Panc1 (cell line): ENCODE results near the gene UNC13C.

Experiments used
- CTCF ChIP-seq: fragments of 450-650 bp; IDR thresholded peaks from 2 replicates; pipeline ENCODE4 v1.5.1; 2017; ENCODE audit warnings: mild to moderate bottlenecking
- POLR2AphosphoS5 ChIP-seq: IDR thresholded peaks from 2 replicates; pipeline ENCODE4 v1.6.1; 2012; ENCODE audit warnings: mild to moderate bottlenecking, low read depth, low read length, moderate library complexity
- REST ChIP-seq, 2 experiments: IDR thresholded peaks; 2 replicates each; pipeline ENCODE4 v1.6.1; 2011 to 2012; ENCODE audit warnings: low read depth in 2 of 2, control low read depth in 1 of 2, low read length in 1 of 2, mild to moderate bottlenecking in 1 of 2, moderate library complexity in 1 of 2; ENCODE audit not compliant: insufficient read depth in 1 of 2
- SIN3A ChIP-seq: IDR thresholded peaks from 2 replicates; pipeline ENCODE4 v1.6.1; 2012; ENCODE audit warnings: low read depth, mild to moderate bottlenecking, low read length, moderate library complexity, borderline replicate concordance; ENCODE audit not compliant: insufficient read depth
- TCF7L2 ChIP-seq: IDR thresholded peaks from 2 replicates; pipeline ENCODE4 v1.6.1; 2011; ENCODE audit warnings: mild to moderate bottlenecking, low read depth, low read length, inconsistent platforms

GRCh38 chr15:54540721-54541120 is 562.5 kb downstream of the UNC13C start:
- no peak for TF ChIP-seq REST (IDR thresholded peaks at IDR 0.05; ENCODE audit: insufficient read depth in 1 of 2, low read depth in 2 of 2, low read length in 1 of 2)
- no peak for TF ChIP-seq CTCF
- TF ChIP-seq SIN3A, result no peak
- TF ChIP-seq TCF7L2, result no peak
- TF ChIP-seq POLR2AphosphoS5, result no peak
